A549 treated with ZK216348 at 1 μM for 4 hours (cell line): ENCODE data around the gene FUT6. TPM values are rescaled to one million over a fixed set of nuclear protein-coding genes. Genes with fewer than 3 reads are reported as not detected.

Source experiments
- total RNA-seq: library from RNA; stranded (reverse); fragments of 200-300 nt; extraction: Qiagen RNA extraction; gene quantifications from 5 replicates; pipeline ENCODE4 v1.2.3, GENCODE V29; 2022; ENCODE audit warnings: low read depth

The FUT6 gene
- total RNA-seq = not detected in 5 replicates

GRCh38 chr19:5839065-5840017 lies at the start of gene FUT6:
TSS of gene FUT6 (minus strand) at chr19:5839702. CDS start at chr19:5832567, 7,135 bp downstream.

DNA sequence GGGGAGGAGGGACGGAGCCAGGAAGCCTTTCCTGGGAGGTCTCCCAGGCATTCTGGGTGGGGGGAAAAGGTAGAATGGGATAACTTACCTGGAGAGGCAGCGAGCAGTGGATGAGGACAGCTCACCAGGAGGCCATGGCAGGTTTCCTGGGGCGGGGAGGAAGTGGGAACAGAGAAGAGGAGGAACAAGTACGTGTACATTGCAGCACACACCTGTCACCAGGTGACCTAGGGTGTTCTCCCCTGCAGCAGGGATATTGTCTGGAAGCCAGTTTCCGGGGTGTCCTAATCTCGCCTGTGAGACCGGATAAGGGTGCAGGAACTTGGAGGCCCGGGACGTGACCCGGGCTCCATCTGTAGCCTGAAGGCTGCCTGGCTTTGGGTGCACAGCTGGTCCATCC lies 11.8 kb upstream of the FUT6 start, which contains the start of gene FUT3:
TSS of gene FUT3 (minus strand) at position 148 of the 400 bp plus-strand sequence.

GRCh38 chr19:5804516-5805461 lies 34.7 kb downstream of the FUT6 start, which contains the start of gene NRTN:
TSS of gene NRTN (plus strand) at chr19:5805067. CDS start at chr19:5824166, 19,099 bp downstream.

DNA sequence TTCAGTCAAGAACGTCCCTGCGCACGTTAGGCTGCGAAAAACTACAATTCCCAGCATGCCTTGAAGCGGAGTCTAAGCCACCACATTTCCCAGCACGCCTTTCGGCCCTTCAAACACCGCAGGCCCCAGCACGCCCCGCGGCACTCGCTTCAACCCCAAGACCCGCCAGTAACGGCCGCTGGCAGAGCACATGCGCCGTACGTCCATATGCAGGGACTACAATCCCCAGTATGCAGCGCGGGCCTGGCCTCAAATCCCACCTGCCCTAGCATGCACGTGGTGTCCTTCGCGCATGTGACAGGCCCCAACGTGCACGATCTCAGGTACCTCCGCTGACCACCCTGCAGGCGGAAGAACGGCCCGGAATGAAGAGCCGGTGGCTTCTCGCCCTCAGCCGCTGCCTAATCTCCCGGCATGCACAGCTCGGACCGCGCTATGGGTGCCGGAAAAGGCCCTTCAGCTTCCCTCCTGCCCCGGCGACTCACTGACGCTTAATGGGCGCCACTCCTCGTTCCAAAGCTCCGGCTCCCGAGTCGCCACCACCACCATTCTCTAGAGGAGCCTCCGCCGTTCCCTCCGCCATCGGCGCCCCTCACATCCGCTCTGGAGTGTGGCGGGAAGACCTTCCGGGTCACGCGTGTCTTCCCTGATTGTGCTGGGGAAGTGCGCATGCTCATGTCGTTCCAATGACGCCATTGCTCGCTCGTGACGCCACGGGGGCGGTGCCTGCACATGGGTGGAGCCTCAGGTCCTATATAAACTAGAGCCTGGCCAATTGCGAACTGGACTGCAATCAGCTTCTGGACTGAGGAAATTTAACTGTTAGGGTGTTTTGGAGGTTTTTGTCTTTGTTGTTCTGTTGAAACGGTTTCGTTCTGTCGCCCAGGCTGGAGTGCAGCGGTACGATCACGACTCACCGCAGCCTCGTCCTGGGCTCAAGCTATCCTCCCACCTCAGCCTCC lies 48.7 kb downstream of the FUT6 start, which contains the start of gene DUS3L:
TSS of gene DUS3L (minus strand) at position 605 of the 962 bp plus-strand sequence. CDS start at position 583, 22 bp downstream.

DNA sequence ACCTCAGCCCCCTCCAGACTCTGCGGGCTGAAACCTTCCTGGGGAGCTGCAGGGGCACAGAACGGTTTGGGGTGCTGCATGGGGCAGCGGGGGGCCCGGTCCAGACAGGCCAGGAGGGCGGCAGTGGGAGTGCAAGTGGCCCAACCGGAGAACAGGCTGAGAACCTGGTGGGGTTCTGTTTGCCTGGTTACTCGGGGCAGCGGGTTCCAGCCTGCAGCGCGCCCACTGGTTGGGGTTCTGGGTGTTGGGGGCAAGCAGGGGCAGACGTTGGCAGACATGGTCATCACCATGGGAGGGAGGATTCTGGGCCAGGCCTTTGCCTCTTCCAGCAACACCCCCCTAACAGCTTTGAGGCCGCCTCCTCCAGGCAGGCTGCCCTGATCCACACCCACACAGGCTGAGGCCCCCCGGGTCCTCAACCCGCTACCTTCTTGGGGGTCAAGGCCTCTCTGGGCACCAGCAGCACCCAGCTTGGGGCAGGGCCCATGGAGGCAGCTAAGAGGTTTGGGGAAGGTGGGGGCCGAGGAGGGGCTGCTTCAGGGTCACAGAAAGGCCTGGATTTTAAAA lies 54.8 kb downstream of the FUT6 start, which contains the start of gene PRR22:
TSS of gene PRR22 (minus strand) at position 166 of the 567 bp plus-strand sequence. CDS start at position 80, 86 bp downstream.

Other genes starting within 250 kb of the FUT6 start
- gene SAFB2, start 216.9 kb downstream of the FUT6 start, total RNA-seq = 26.4 to 42.2 TPM (median 40.8 TPM) in 5 replicates
- 49.2 to 62.7 TPM (median 58.9 TPM) in 5 replicates for gene SAFB, start 216.6 kb downstream of the FUT6 start, total RNA-seq
- gene MICOS13, start 159.2 kb downstream of the FUT6 start, total RNA-seq = 40.6 to 69.2 TPM (median 63.8 TPM) in 5 replicates
- gene HSD11B1L, start 158.7 kb downstream of the FUT6 start, total RNA-seq = 4.3 to 5.0 TPM (median 4.6 TPM) in 5 replicates
- 676 to 817 TPM (median 781 TPM) in 5 replicates for gene RPL36, start 149.4 kb downstream of the FUT6 start, total RNA-seq
- 40.9 to 63.7 TPM (median 63.2 TPM) in 5 replicates for gene LONP1, start 119.6 kb downstream of the FUT6 start, total RNA-seq
- gene CATSPERD, start 119.1 kb downstream of the FUT6 start, total RNA-seq = not detected in 5 replicates
- 1.2 to 2.7 TPM (median 2.5 TPM) in 5 replicates for gene PRR22, start 55.0 kb downstream of the FUT6 start, total RNA-seq
- gene DUS3L, start 48.5 kb downstream of the FUT6 start, total RNA-seq = 29.2 to 35.5 TPM (median 32.6 TPM) in 5 replicates
- 0.78 to 1.6 TPM (median 0.81 TPM) in 4 of 5 replicates, not detected in the other for gene NRTN, start 34.6 kb downstream of the FUT6 start, total RNA-seq
- 0.12 TPM in 1 of 5 replicates, not detected in the others for gene FUT3, start 11.7 kb upstream of the FUT6 start, total RNA-seq
- gene FUT5, start 30.8 kb upstream of the FUT6 start, total RNA-seq = not detected in 5 replicates
- 164 to 293 TPM (median 272 TPM) in 5 replicates for gene NDUFA11, start 64.1 kb upstream of the FUT6 start, total RNA-seq
- gene VMAC, start 65.2 kb upstream of the FUT6 start, total RNA-seq = 0.34 to 0.65 TPM (median 0.52 TPM) in 5 replicates
- 0.27 to 2.1 TPM (median 1.2 TPM) in 5 replicates for gene CAPS, start 74.6 kb upstream of the FUT6 start, total RNA-seq
- gene RANBP3, start 138.4 kb upstream of the FUT6 start, total RNA-seq = 37.1 to 44.6 TPM (median 42.7 TPM) in 5 replicates